LHCN-M2 (cell line): ENCODE measurements around the gene GIPC3. TPM values are rescaled to one million over a fixed set of nuclear protein-coding genes. Genes with fewer than 3 reads are reported as not detected.

ENCODE experiments used
- DNase-seq: peaks from one replicate; pipeline ENCODE4 v3.0.0-alpha.2; 2012; ENCODE audit warnings: low read depth
- total RNA-seq: library from RNA; depleted of rRNA; stranded (reverse); fragments of >200 nt; gene quantifications from 2 replicates; pipeline ENCODE4 v1.2.3, GENCODE V29; 2014; rRNA removed

GIPC3 gene
- total RNA-seq, 1 experiment from 2014 or later, result 0.17 TPM

GRCh38 chr19:3636962-3637361 lies 51.7 kb downstream of the GIPC3 start:
- no peak for DNase-seq

GRCh38 chr19:3637621-3638020 lies 52.3 kb downstream of the GIPC3 start:
- DNase-seq, result no peak

- DNase-seq, result no peak
Measured at GRCh38 chr19:3638208-3639193, 53.2 kb downstream of the GIPC3 start.

GRCh38 chr19:3639479-3639878 lies 54.2 kb downstream of the GIPC3 start:
- DNase-seq, result no peak

- no peak for DNase-seq
Measured at GRCh38 chr19:3641515-3642269, 56.4 kb downstream of the GIPC3 start.

- DNase-seq, result no peak
Measured at GRCh38 chr19:3642296-3642695, 57.0 kb downstream of the GIPC3 start.

Other genes starting within 250 kb of the GIPC3 start
- gene NFIC, start 218.9 kb upstream of the GIPC3 start, total RNA-seq, result 53.3 and 61.3 TPM in 2 replicates
- 0.40 TPM in 1 of 2 replicates, not detected in the other for gene SMIM24, start 105.0 kb upstream of the GIPC3 start, total RNA-seq
- not detected in 2 replicates for gene SMIM44, start 102.0 kb upstream of the GIPC3 start, total RNA-seq
- 25.0 and 26.2 TPM in 2 replicates for gene DOHH, start 84.8 kb upstream of the GIPC3 start, total RNA-seq
- gene FZR1, start 79.2 kb upstream of the GIPC3 start, total RNA-seq, result 56.5 and 60.1 TPM in 2 replicates
- gene TEKTIP1, start 46.3 kb upstream of the GIPC3 start, total RNA-seq, result not detected in 2 replicates
- 115 and 145 TPM in 2 replicates for gene MFSD12, start 27.9 kb upstream of the GIPC3 start, total RNA-seq
- 127 and 135 TPM in 2 replicates for gene HMG20B, start 12.5 kb upstream of the GIPC3 start, total RNA-seq
- gene TBXA2R, start 21.4 kb downstream of the GIPC3 start, total RNA-seq, result 0.57 and 0.64 TPM in 2 replicates
- gene CACTIN, start 41.3 kb downstream of the GIPC3 start, total RNA-seq, result 32.3 and 35.8 TPM in 2 replicates
- 26.4 and 29.0 TPM in 2 replicates for gene PIP5K1C, start 115.0 kb downstream of the GIPC3 start, total RNA-seq
- not detected in 2 replicates for gene TJP3, start 122.9 kb downstream of the GIPC3 start, total RNA-seq
- 19.3 and 28.5 TPM in 2 replicates for gene APBA3, start 176.2 kb downstream of the GIPC3 start, total RNA-seq
- gene MRPL54, start 177.2 kb downstream of the GIPC3 start, total RNA-seq, result 38.0 and 50.2 TPM in 2 replicates
- not detected in 2 replicates for gene RAX2, start 186.8 kb downstream of the GIPC3 start, total RNA-seq
- gene MATK, start 200.9 kb downstream of the GIPC3 start, total RNA-seq, result not detected in 2 replicates